Mesenchymal stem cell (in vitro differentiated cells and primary cell): ENCODE results near the gene ABHD4.

Source experiments
- DNase-seq: peaks from one replicate; pipeline ENCODE4 v3.0.0-alpha.2; 2013
- H2AFZ ChIP-seq: one replicate; pipeline ENCODE4 v1.6.1; 2013; ENCODE audit warnings: low read depth, mild to moderate bottlenecking, control low read depth, inconsistent platforms, low read length, moderate library complexity
- H2AK5ac ChIP-seq: 2 replicates; pipeline ENCODE4 v1.6.1; 2013; ENCODE audit warnings: low read length, moderate library complexity, mild to moderate bottlenecking, inconsistent platforms; ENCODE audit not compliant: severe bottlenecking
- H2BK120ac ChIP-seq: one replicate; pipeline ENCODE4 v1.6.1; 2013; ENCODE audit warnings: low read depth, mild to moderate bottlenecking, inconsistent platforms, low read length, moderate library complexity
- H2BK12ac ChIP-seq, 2 experiments: one replicate each; pipeline ENCODE4 v1.6.1; 2013; ENCODE audit warnings: inconsistent platforms in 2 of 2, low read length in 2 of 2, mild to moderate bottlenecking in 2 of 2, moderate library complexity in 2 of 2, control low read depth in 1 of 2
- H2BK15ac ChIP-seq: one replicate; pipeline ENCODE4 v1.6.1; 2013; ENCODE audit warnings: mild to moderate bottlenecking, low read depth, inconsistent platforms; ENCODE audit not compliant: poor library complexity, severe bottlenecking
- H2BK5ac ChIP-seq: 2 replicates; pipeline ENCODE4 v1.6.1; 2013; ENCODE audit warnings: low read depth, mild to moderate bottlenecking, low read length, control low read depth, inconsistent platforms; ENCODE audit not compliant: poor library complexity, severe bottlenecking
- H3K14ac ChIP-seq, 2 experiments: one replicate each; pipeline ENCODE4 v1.6.1; 2013; ENCODE audit warnings: inconsistent platforms in 2 of 2, low read length in 2 of 2, control low read depth in 1 of 2, mild to moderate bottlenecking in 1 of 2, moderate library complexity in 1 of 2
- H3K18ac ChIP-seq, 2 experiments: one replicate each; pipeline ENCODE4 v1.6.1; 2013; ENCODE audit warnings: inconsistent platforms in 2 of 2, low read length in 2 of 2, control low read depth in 1 of 2, low read depth in 1 of 2, mild to moderate bottlenecking in 1 of 2
- H3K23ac ChIP-seq, 2 experiments: one replicate each; pipeline ENCODE4 v1.6.1; 2013; ENCODE audit warnings: inconsistent platforms in 2 of 2, low read length in 2 of 2, mild to moderate bottlenecking in 2 of 2, moderate library complexity in 2 of 2, control low read depth in 1 of 2
- H3K27ac ChIP-seq: 2 replicates; pipeline ENCODE4 v1.5.1; 2013; ENCODE audit warnings: mild to moderate bottlenecking, moderate library complexity, low read length, control low read depth, inconsistent platforms; ENCODE audit not compliant: poor library complexity, severe bottlenecking
- H3K27me3 ChIP-seq, 2 experiments: 2 replicates each; pipeline versions ENCODE4 v1.6.1 to v1.7.0; 2013; ENCODE audit warnings: low read length in 2 of 2, mild to moderate bottlenecking in 2 of 2, moderate library complexity in 2 of 2, control low read depth in 1 of 2, inconsistent platforms in 1 of 2; ENCODE audit not compliant: control insufficient read depth in 1 of 2, insufficient read depth in 1 of 2
- H3K36me3 ChIP-seq, 2 experiments: 2 replicates each; pipeline versions ENCODE4 v1.6.1 to v1.7.0; 2013; ENCODE audit warnings: low read length in 2 of 2, control low read depth in 1 of 2, inconsistent platforms in 1 of 2, low read depth in 1 of 2, mild to moderate bottlenecking in 1 of 2; ENCODE audit not compliant: insufficient read depth in 2 of 2, control insufficient read depth in 1 of 2
- H3K4ac ChIP-seq, 2 experiments: one replicate each; pipeline ENCODE4 v1.6.1; 2013; ENCODE audit warnings: inconsistent platforms in 2 of 2, low read length in 2 of 2, mild to moderate bottlenecking in 2 of 2, moderate library complexity in 2 of 2, control low read depth in 1 of 2, low read depth in 1 of 2
- H3K4me1 ChIP-seq: 2 replicates; pipeline ENCODE4 v1.6.1; 2013; ENCODE audit warnings: low read depth, low read length, control low read depth; ENCODE audit not compliant: control insufficient read depth, insufficient read depth
- H3K4me2 ChIP-seq: 2 replicates; pipeline ENCODE4 v1.6.1; 2013; ENCODE audit warnings: low read length, mild to moderate bottlenecking, inconsistent platforms; ENCODE audit not compliant: poor library complexity, severe bottlenecking
- H3K4me3 ChIP-seq, 2 experiments: 2 replicates each; pipeline versions ENCODE4 v1.5.1 to v1.7.0; 2013; ENCODE audit warnings: low read length in 2 of 2, mild to moderate bottlenecking in 2 of 2, control low read depth in 1 of 2, low read depth in 1 of 2; ENCODE audit not compliant: insufficient read depth in 1 of 2
- H3K79me1 ChIP-seq: replicated peaks from 2 replicates; pipeline ENCODE4 v1.6.1; 2013; ENCODE audit warnings: mild to moderate bottlenecking, control low read depth, low read length, inconsistent platforms; ENCODE audit not compliant: poor library complexity, severe bottlenecking
- H3K9ac ChIP-seq: 2 replicates; pipeline ENCODE4 v1.7.0; 2013; ENCODE audit warnings: mild to moderate bottlenecking, low read length, moderate library complexity
- H3K9me3 ChIP-seq: 2 replicates; pipeline ENCODE4 v1.7.0; 2013; ENCODE audit warnings: mild to moderate bottlenecking, low read length; ENCODE audit not compliant: control insufficient read depth
- H4K8ac ChIP-seq: one replicate; pipeline ENCODE4 v1.6.1; 2013; ENCODE audit warnings: inconsistent platforms, mild to moderate bottlenecking, low read length, moderate library complexity
- H4K91ac ChIP-seq: one replicate; pipeline ENCODE4 v1.6.1; 2013; ENCODE audit warnings: mild to moderate bottlenecking, low read length, inconsistent platforms
- WGBS: methylation state at CpG from one replicate; pipeline ENCODE4 v1.1.7; 2013; ENCODE audit warnings: mixed read lengths; 5-methylcytosine and 5-hydroxymethylcytosine counted together

The ABHD4 gene

GRCh38 chr14:22551605-22551997 is 46.5 kb upstream of the ABHD4 start:
- Histone ChIP-seq H3K4me1 (peaks cover 40% of the 10 kb centered on the region), H4K8ac (peak overlapping the region; percentile 88), H2AFZ (no peak overlapping the region), H3K18ac (peak overlapping the region; percentile 46 to 71), H3K4me2 (no peak overlapping the region), H2BK120ac (no peak overlapping the region), H3K27me3 (peaks cover 0 to 14% of the 10 kb centered on the region in 2 experiments), H3K36me3 (no peaks in the 10 kb centered on the region), H3K23ac (no peak overlapping the region), H4K91ac (peak overlapping the region; percentile 73), H2AK5ac (no peak overlapping the region), H2BK12ac (peak overlapping the region; percentile 38 to 65), H3K4me3 (no peak overlapping the region), H2BK5ac (no peak overlapping the region), H3K27ac (no peak overlapping the region), H3K4ac (peak overlapping the region; percentile 9 to 24), H3K9me3 (no peaks in the 10 kb centered on the region), H3K14ac (peak overlapping the region in 1 of 2 experiments; percentile 35), H2BK15ac (peak overlapping the region; percentile 54), H3K79me1 (no peaks in the 10 kb centered on the region), H3K9ac (no peak overlapping the region)
- DNase-seq: no peak
- 70% methylated on average over 5 of the region's 5 CpGs for WGBS

- Histone ChIP-seq H3K23ac (no peak overlapping the region), H3K9me3 (no peaks in the 10 kb centered on the region), H3K4me2 (no peak overlapping the region), H3K4me1 (peaks cover 40% of the 10 kb centered on the region), H3K36me3 (no peaks in the 10 kb centered on the region), H2BK120ac (peak overlapping the region; percentile 66), H3K9ac (no peak overlapping the region), H3K27me3 (peaks cover 0 to 14% of the 10 kb centered on the region in 2 experiments), H3K18ac (peak overlapping the region; percentile 37 to 66), H4K91ac (peak overlapping the region; percentile 92), H2AK5ac (peak overlapping the region; percentile 64), H2BK5ac (no peak overlapping the region), H3K79me1 (no peaks in the 10 kb centered on the region), H3K27ac (no peak overlapping the region), H3K14ac (peak overlapping the region in 1 of 2 experiments; percentile 11), H3K4ac (peak overlapping the region; percentile 53 to 59), H3K4me3 (no peak overlapping the region), H2AFZ (no peak overlapping the region), H2BK15ac (peak overlapping the region; percentile 54), H2BK12ac (peak overlapping the region; percentile 61 to 65), H4K8ac (peak overlapping the region; percentile 29)
- DNase-seq: no peak
- WGBS: 83% methylated on average over 13 of the region's 13 CpGs
Observed at GRCh38 chr14:22552001-22552826, 45.9 kb upstream of the ABHD4 start.

- Histone ChIP-seq H3K14ac (no peak overlapping the region), H3K79me1 (no peaks in the 10 kb centered on the region), H2AFZ (no peak overlapping the region), H3K9ac (no peak overlapping the region), H3K27ac (no peak overlapping the region), H3K27me3 (peaks cover 0 to 14% of the 10 kb centered on the region in 2 experiments), H2BK5ac (no peak overlapping the region), H4K91ac (no peak overlapping the region), H3K4me3 (no peak overlapping the region), H2AK5ac (no peak overlapping the region), H3K36me3 (no peaks in the 10 kb centered on the region), H3K4ac (no peak overlapping the region), H3K9me3 (no peaks in the 10 kb centered on the region), H3K4me2 (no peak overlapping the region), H3K4me1 (peaks cover 39% of the 10 kb centered on the region), H2BK15ac (no peak overlapping the region), H2BK120ac (no peak overlapping the region), H2BK12ac (peak overlapping the region in 1 of 2 experiments; percentile 65), H3K23ac (no peak overlapping the region), H3K18ac (no peak overlapping the region), H4K8ac (no peak overlapping the region)
- DNase-seq: no peak
- WGBS: 76% methylated on average over 2 of the region's 2 CpGs
Observed at GRCh38 chr14:22552827-22553076, 45.3 kb upstream of the ABHD4 start.

GRCh38 chr14:22553445-22553844 is 44.7 kb upstream of the ABHD4 start:
- Histone ChIP-seq H3K4me2 (no peak overlapping the region), H3K18ac (no peak overlapping the region), H3K9ac (no peak overlapping the region), H3K27me3 (peaks cover 0 to 14% of the 10 kb centered on the region in 2 experiments), H2BK5ac (no peak overlapping the region), H2AFZ (no peak overlapping the region), H3K14ac (no peak overlapping the region), H3K9me3 (no peaks in the 10 kb centered on the region), H4K91ac (no peak overlapping the region), H4K8ac (no peak overlapping the region), H3K36me3 (peaks cover 0 to 2% of the 10 kb centered on the region in 2 experiments), H3K4ac (no peak overlapping the region), H3K79me1 (no peaks in the 10 kb centered on the region), H3K4me3 (no peak overlapping the region), H2BK12ac (peak overlapping the region; percentile 14 to 38), H2BK15ac (peak overlapping the region; percentile 96), H2BK120ac (no peak overlapping the region), H3K23ac (no peak overlapping the region), H2AK5ac (no peak overlapping the region), H3K27ac (no peak overlapping the region), H3K4me1 (peaks cover 38% of the 10 kb centered on the region)
- WGBS: 83% methylated on average over 5 of the region's 5 CpGs
- no peak for DNase-seq
